ENCODE data around the gene MRPL1.

Gene MRPL1

DNA sequence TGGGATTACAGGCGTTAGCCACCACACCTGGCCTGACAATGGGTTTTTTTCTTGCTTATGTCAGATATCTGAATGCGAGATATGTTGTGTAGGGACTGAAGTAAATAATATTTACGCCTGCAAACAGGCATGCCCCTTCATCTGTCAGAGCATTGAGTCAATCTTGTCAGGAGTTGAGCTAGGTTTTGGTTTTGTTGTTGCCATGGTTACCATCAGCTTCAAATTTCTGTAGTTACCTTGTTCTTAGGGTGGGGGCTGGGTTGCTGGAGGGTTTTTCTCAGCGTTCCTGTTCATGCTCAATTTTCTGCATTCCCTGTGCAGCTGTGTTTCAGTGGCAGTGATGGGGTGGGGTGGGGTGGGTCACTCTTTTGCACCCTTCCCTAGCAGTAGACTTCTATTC is 14.5 kb downstream of the MRPL1 start:
- Mint-ChIP-seq H3K36me3 (peaks cover 17% of the 10 kb centered on the region), H3K4me1 (ENCODE audit: low read depth) (peaks cover 32% of the 10 kb centered on the region), H3K27ac (no peak overlapping the region), H3K9me3 (ENCODE audit: low read depth) (no peaks in the 10 kb centered on the region), H3K4me3 (no peak overlapping the region), H3K27me3 (no peaks in the 10 kb centered on the region)

DNA sequence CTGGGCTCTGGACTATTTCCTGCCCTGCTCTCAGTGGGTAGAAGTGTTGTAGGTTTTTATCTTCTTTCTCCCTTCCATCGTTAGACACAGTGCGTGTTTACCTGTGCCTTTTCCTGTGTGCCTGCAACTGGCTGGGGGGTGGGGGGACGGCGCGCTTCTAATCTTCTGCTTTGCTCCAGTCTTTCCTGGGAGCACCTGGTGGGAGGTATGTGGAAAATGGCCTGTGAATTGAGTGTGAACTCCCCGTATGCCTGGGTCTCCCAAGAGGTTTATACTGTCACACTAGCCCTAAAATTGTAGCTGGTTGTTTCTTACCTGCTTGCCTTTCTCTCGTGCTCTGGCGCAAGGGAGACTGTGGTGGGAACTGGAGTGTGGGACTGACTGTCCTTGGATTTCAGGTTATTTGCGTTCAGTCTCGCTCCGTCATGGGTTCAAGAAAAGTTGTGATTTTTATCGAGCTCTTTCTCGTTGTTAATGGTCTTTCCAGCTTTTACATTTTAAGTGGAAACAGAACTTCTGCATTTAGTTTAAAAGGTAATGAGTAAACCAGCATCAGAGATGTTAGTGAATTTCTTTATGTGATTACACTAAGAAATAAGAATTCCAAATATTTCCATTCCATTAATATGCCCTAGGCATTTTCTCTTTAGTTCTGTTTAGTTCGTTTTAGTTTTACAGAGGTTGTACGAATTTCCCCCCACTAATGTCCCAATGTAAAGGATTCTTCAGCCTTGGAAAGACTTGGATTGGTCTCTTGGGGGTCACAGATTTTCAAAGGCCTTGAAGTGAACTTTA is 15.3 kb downstream of the MRPL1 start:
- Mint-ChIP-seq H3K36me3 (peaks cover 17% of the 10 kb centered on the region), H3K4me1 (ENCODE audit: low read depth) (peaks cover 35% of the 10 kb centered on the region), H3K27me3 (no peaks in the 10 kb centered on the region), H3K9me3 (ENCODE audit: low read depth) (no peaks in the 10 kb centered on the region), H3K27ac (no peak overlapping the region), H3K4me3 (no peak overlapping the region)

DNA sequence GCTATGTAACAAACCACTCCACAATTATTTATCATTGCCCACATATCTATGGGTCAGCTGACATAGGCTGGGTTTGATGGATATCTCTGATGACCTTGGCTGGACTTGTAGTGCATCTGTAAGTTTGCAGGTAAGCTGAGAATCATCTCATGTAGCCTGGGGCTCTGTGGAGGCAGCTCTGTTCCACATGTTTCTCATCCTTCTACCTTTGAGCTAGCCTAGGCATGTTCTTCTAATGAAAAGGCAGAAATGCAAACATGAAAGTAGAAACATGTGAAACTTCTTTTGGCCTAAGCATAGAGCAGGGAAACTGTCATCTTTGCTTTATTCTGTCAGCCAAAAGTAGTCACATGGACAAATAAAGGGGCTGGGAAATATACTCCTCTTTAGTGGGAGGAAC is 18.2 kb downstream of the MRPL1 start:
- Mint-ChIP-seq H3K36me3 (peaks cover 21% of the 10 kb centered on the region), H3K27me3 (no peaks in the 10 kb centered on the region), H3K9me3 (ENCODE audit: low read depth) (no peaks in the 10 kb centered on the region), H3K4me3 (no peak overlapping the region), H3K4me1 (ENCODE audit: low read depth) (peaks cover 33% of the 10 kb centered on the region), H3K27ac (no peak overlapping the region)

DNA sequence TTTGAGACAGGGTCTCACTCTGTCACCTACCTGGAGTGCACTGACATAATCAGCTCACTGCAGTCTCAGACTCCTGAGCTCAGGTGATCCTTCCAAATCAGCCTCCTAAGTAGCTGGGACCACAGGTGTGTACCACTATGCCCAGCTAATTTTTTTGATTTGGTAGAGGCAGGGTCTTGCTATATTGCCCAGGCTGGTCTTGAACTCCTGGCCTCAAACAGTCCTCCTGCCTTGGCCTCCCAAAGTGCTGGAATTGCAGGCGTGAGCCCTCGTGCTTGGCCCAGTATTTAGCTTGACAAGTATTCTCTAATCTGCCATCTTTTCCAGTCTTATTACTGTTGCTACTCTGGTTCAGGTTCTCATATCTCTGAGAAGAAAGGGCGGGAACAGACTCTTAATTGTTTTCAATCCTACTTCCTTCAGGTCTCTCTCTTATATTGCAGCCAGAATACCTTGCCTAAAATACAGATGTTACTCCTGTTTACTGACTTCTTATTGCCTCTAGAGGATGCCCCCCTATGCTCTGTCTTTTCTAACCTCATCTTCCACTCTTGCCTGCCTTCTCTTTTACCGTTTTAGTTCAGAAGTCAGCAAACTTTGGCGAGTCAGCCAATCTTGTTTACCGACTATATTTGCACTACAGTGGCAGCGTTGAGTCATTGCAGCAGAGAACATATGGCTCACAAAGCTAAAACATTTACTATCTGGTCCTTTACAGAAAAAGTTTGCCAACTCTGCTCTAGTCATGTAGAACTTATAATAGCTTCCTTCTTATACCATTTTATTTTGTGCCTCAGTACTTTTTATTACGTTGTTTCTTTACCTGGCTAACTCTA is 19.0 kb downstream of the MRPL1 start:
- H3K4me3 Mint-ChIP-seq: no peak overlapping the region
- H3K27ac Mint-ChIP-seq: no peak overlapping the region
- H3K27me3 Mint-ChIP-seq: no peaks in the 10 kb centered on the region
- no peaks in the 10 kb centered on the region for H3K9me3 Mint-ChIP-seq (ENCODE audit: low read depth)
- H3K36me3 Mint-ChIP-seq: peaks cover 20% of the 10 kb centered on the region
- peaks cover 33% of the 10 kb centered on the region for H3K4me1 Mint-ChIP-seq (ENCODE audit: low read depth)

DNA sequence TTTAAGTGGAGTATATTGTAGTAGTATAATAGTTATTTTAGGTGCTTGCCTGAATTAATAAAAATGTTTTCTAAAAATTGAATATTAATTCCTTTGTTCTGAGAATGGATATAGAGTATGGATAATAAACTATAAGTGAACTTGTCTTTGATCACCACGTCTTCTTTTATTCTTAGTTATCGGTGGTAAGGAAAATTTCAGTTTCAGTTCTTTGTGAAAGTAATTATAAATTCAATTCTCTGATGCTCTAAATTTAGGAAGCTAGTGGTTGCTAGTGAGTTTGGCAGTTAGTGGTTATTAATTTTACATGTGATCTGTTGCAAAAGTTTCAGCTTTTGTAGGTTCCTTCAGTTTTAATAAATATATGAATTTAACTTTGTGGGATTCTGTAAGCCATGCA is 30.8 kb downstream of the MRPL1 start:
- H3K4me3 Mint-ChIP-seq: peak overlapping the region; percentile 25
- H3K27ac Mint-ChIP-seq: no peak overlapping the region
- H3K9me3 Mint-ChIP-seq (ENCODE audit: low read depth): no peaks in the 10 kb centered on the region
- H3K4me1 Mint-ChIP-seq (ENCODE audit: low read depth): peaks cover 27% of the 10 kb centered on the region
- no peaks in the 10 kb centered on the region for H3K27me3 Mint-ChIP-seq
- H3K36me3 Mint-ChIP-seq: peaks cover 30% of the 10 kb centered on the region

DNA sequence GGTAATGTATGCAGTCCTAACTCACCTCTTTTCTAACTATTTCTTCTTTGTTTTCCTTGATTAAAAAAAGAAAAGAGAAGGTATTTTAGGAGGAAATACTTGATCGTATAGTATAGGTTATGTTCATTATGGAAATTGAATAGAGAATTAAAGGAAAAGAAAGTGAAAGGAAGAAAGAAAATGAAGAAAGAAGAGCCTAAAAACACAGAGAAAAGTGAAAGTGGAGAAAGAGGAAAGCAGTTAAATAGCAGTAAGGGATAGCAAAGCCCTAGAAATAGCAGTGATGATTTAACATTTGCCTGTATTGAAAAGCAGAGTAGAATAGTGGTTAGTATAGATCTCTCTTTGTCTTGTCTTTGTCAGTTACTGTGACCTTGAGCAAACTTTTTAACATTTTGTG is 37.0 kb downstream of the MRPL1 start:
- H3K27me3 Mint-ChIP-seq: no peaks in the 10 kb centered on the region
- H3K9me3 Mint-ChIP-seq (ENCODE audit: low read depth): no peaks in the 10 kb centered on the region
- peaks cover 43% of the 10 kb centered on the region for H3K36me3 Mint-ChIP-seq
- no peak overlapping the region for H3K4me3 Mint-ChIP-seq
- H3K27ac Mint-ChIP-seq: peak overlapping the region; percentile 24
- H3K4me1 Mint-ChIP-seq (ENCODE audit: low read depth): peaks cover 24% of the 10 kb centered on the region

DNA sequence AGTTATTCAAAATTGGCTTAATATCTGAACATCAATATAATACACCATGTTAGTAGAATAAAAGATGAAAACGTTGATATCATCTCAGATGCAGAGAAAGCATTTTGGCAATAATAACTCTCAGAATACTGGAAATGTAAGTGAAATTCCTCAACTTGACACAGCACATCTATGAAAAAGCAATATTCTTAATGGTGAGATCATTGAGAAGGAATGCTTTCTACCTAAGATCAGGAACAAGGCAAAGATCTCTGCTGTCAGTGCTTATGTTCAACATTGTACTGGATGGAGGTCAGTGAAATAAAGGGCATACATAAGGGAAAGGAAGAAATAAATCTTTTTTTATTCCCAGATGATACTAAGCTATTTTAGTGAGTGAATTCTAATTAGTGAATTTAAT is 40.6 kb downstream of the MRPL1 start:
- Mint-ChIP-seq H3K4me1 (ENCODE audit: low read depth) (peaks cover 14% of the 10 kb centered on the region), H3K4me3 (no peak overlapping the region), H3K9me3 (ENCODE audit: low read depth) (no peaks in the 10 kb centered on the region), H3K36me3 (peaks cover 38% of the 10 kb centered on the region), H3K27ac (no peak overlapping the region), H3K27me3 (no peaks in the 10 kb centered on the region)

DNA sequence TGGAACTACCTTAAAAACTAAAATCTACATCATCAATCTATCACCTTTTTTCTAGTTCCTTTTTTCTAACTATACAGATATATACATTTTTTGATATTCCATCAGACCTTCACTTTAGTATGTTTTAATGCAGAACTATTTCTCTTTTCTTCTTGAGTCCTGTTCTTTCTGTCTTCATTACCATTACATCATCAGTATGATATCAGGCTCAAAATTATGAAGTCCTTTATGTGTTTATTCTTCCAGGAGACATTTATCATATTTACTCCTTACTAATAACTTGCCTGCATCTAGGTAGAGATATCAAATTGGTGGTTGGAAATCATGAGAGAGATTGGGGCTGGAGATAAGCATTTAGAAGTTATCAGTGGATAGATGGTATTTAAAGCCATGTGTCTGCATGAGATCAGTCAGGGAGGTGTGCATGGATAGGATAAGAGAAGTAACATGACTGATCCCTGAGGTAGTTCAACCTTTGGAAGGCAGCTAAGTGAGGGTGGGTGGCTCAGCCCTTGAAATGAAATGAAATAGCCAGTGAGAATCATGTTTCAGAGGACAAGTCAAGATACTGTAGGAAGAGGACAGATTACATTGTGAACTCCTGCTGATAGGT is 43.1 kb downstream of the MRPL1 start:
- no peak overlapping the region for H3K27ac Mint-ChIP-seq

DNA sequence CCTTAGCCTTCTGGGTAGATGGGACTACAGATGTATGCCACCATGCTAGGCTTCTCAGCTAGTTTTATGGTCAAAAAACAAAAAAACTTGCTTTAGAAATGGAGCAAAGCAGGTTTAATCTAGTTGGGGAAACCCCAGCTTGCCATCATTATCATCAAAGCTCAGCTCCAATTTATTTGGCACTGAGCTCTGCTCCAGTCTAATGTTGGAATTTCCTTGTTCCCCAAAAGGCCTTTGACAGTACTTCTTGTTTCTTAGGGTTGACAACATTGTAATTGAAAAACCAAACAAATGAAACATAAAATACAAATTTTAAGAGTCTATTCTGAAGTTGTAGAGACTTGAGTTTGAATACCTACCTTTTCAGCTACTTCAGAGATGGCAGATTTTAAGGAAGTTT is 48.0 kb downstream of the MRPL1 start:
- peaks cover 43% of the 10 kb centered on the region for H3K36me3 Mint-ChIP-seq
- H3K27ac Mint-ChIP-seq: no peak overlapping the region
- H3K4me1 Mint-ChIP-seq (ENCODE audit: low read depth): peaks cover 5% of the 10 kb centered on the region
- no peak overlapping the region for H3K4me3 Mint-ChIP-seq
- no peaks in the 10 kb centered on the region for H3K9me3 Mint-ChIP-seq (ENCODE audit: low read depth)
- H3K27me3 Mint-ChIP-seq: no peaks in the 10 kb centered on the region

More for the DNA sequence above, 43.1 kb downstream of the MRPL1 start:
- Mint-ChIP-seq H3K9me3 (ENCODE audit: low read depth) (no peaks in the 10 kb centered on the region), H3K36me3 (peaks cover 34% of the 10 kb centered on the region), H3K27me3 (no peaks in the 10 kb centered on the region), H3K4me3 (no peak overlapping the region), H3K4me1 (ENCODE audit: low read depth) (peaks cover 3% of the 10 kb centered on the region)

DNA sequence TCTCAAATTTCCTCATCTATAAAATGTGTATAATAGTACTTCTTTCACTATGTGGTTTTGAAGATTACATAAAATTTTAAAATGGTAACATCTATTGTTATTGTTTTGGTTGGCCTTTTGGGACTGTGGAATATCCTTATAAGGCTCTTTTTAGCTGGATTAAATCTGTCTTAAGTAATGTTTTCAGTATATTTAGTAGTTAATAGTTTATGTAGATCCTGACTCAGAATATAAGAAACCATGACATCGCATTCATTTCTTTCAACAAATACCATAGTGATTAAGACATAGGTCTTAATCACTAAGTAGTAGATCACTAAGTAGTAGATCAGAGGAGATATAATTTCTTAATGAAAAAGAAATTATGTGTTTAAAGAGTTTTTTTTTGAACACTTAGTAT is 48.5 kb downstream of the MRPL1 start:
- no peak overlapping the region for H3K27ac Mint-ChIP-seq
- H3K36me3 Mint-ChIP-seq: peaks cover 38% of the 10 kb centered on the region
- peaks cover 3% of the 10 kb centered on the region for H3K4me1 Mint-ChIP-seq (ENCODE audit: low read depth)
- H3K27me3 Mint-ChIP-seq: no peaks in the 10 kb centered on the region
- no peak overlapping the region for H3K4me3 Mint-ChIP-seq
- no peaks in the 10 kb centered on the region for H3K9me3 Mint-ChIP-seq (ENCODE audit: low read depth)

DNA sequence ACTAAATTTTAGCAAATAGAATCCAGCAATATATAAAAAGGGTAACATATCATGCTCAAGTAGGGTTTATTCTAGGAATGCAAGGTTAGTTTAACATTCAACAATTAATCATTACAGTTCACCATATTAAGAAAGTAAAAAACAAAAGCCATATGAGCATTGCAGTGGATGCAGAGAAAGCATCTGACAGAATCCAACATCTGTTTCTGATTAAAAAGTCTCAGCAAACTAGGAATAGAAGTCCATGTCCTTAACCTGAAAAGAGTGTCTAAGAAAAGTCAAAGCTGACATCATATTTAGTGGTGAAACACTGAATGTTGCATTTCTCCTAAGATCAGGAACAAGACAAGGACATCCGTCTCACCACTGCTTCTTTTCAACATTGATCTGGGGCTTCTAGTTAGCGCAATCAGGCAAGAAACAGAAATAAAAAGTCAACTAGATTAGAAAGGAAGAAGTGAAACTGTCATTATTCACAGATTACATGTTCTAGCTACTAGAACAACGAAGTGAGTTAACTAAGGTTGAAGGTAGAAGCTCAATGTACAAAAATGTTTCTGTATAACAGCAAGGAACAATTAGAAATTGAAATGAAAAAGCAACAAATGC is 49.3 kb downstream of the MRPL1 start:
- peaks cover 3% of the 10 kb centered on the region for H3K4me1 Mint-ChIP-seq (ENCODE audit: low read depth)
- peaks cover 34% of the 10 kb centered on the region for H3K36me3 Mint-ChIP-seq
- no peak overlapping the region for H3K4me3 Mint-ChIP-seq
- H3K9me3 Mint-ChIP-seq (ENCODE audit: low read depth): no peaks in the 10 kb centered on the region
- no peaks in the 10 kb centered on the region for H3K27me3 Mint-ChIP-seq
- H3K27ac Mint-ChIP-seq: no peak overlapping the region

DNA sequence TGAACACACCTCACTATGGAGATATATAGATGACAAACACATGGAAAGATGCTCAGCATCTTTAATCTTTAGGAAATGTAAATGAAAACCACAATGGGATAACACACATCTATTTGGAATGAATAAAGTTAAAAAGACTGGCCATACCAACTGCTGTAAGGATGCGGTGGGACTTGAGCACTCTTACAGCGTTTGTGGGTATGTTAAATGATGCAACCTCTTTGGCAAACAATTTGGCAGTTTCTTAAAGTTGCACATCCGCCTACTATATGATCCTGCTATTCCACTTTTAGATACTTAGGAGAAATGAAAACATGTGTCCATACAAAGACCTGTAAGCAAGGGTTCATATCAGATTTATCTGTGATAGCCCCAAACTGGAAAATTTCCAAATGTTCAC is 50.7 kb downstream of the MRPL1 start:
- no peaks in the 10 kb centered on the region for H3K9me3 Mint-ChIP-seq (ENCODE audit: low read depth)
- H3K27me3 Mint-ChIP-seq: no peaks in the 10 kb centered on the region
- no peak overlapping the region for H3K27ac Mint-ChIP-seq
- peaks cover 35% of the 10 kb centered on the region for H3K36me3 Mint-ChIP-seq
- H3K4me1 Mint-ChIP-seq (ENCODE audit: low read depth): peaks cover 6% of the 10 kb centered on the region
- no peak overlapping the region for H3K4me3 Mint-ChIP-seq

DNA sequence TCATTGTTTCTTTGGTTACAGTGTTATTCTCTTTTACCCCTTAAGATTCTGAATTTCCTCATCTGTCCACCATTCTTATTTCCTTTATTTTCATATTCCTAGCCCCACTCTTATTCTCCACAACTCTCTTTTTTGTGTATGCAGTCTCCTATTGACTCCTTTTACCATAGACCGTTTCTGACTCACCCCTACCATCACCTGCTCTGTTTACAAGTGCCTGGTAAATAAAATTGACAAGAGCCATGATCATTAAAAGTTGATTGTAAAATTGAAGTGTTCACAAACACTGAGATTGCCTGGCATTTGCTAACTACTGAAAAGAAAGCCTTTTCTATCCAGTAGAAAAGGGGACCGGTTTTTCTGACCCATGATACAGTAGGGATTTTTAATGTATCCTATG is 54.4 kb downstream of the MRPL1 start:
- Mint-ChIP-seq H3K27ac (no peak overlapping the region), H3K27me3 (no peaks in the 10 kb centered on the region), H3K4me1 (ENCODE audit: low read depth) (peaks cover 17% of the 10 kb centered on the region), H3K4me3 (no peak overlapping the region), H3K9me3 (ENCODE audit: low read depth) (no peaks in the 10 kb centered on the region), H3K36me3 (peaks cover 26% of the 10 kb centered on the region)

DNA sequence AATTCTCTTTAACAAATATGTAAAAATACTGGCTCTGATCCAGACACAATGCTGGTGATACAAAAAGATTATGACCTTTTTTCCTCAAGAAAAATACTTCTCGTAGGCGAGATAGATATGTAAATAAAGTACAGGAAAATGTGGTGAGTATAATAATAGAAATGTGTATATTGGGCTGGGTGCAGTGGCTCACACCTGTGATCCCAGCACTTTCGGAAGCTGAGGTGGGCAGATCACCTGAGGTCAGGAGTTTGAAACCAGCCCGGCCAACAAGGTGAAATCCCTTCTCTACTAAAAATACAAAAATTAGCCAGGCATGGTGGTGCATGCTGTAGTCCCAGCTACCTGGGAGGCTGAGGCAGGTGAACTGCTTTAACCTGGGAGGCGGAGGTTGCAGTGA is 55.0 kb downstream of the MRPL1 start:
- no peaks in the 10 kb centered on the region for H3K27me3 Mint-ChIP-seq
- peaks cover 17% of the 10 kb centered on the region for H3K4me1 Mint-ChIP-seq (ENCODE audit: low read depth)
- no peak overlapping the region for H3K27ac Mint-ChIP-seq
- no peak overlapping the region for H3K4me3 Mint-ChIP-seq
- H3K9me3 Mint-ChIP-seq (ENCODE audit: low read depth): no peaks in the 10 kb centered on the region
- H3K36me3 Mint-ChIP-seq: peaks cover 27% of the 10 kb centered on the region

DNA sequence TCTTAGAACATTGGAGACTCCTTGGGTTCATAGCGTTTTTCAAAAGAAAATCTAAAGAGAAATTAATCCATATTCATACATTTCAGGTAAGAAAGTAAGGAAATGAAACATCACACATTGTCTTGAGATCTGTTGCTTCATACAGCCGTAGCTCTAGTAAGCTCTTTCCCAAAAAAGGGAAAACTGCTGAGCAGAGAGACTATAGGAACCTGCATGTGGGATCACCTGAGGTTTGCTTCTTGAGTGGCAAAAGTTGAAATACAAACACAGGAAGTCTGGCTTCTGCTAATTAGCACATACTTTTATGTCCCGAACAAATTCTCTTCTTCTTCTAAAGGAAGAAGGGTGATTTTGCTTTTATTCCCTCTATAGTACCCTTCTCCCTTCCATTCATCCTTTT is 57.7 kb downstream of the MRPL1 start:
- peaks cover 30% of the 10 kb centered on the region for H3K36me3 Mint-ChIP-seq
- H3K4me1 Mint-ChIP-seq (ENCODE audit: low read depth): peaks cover 17% of the 10 kb centered on the region
- H3K4me3 Mint-ChIP-seq: no peak overlapping the region
- H3K27me3 Mint-ChIP-seq: no peaks in the 10 kb centered on the region
- no peaks in the 10 kb centered on the region for H3K9me3 Mint-ChIP-seq (ENCODE audit: low read depth)
- no peak overlapping the region for H3K27ac Mint-ChIP-seq

Measured in activated naive CD8-positive, alpha-beta T cell (primary cell).